GM19452 (cell line): ENCODE results near the gene SLC35D3.
"Not testable (repeated sequence)": the region's sequence is repeated elsewhere in the genome, so short reads cannot be mapped to it uniquely, and the experiment has no call there.

Experiments
- ATAC-seq: cut with Tn5 transposase; IDR thresholded peaks from one replicate; pipeline ENCODE4 v1.9.1; 2021; ENCODE audit not compliant: unreplicated experiment

Gene SLC35D3, protein sequence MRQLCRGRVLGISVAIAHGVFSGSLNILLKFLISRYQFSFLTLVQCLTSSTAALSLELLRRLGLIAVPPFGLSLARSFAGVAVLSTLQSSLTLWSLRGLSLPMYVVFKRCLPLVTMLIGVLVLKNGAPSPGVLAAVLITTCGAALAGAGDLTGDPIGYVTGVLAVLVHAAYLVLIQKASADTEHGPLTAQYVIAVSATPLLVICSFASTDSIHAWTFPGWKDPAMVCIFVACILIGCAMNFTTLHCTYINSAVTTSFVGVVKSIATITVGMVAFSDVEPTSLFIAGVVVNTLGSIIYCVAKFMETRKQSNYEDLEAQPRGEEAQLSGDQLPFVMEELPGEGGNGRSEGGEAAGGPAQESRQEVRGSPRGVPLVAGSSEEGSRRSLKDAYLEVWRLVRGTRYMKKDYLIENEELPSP

GRCh38 chr6:136921936-136922684, at the start of gene SLC35D3:
SLC35D3 (plus strand) TSS chr6:136922301; CDS start chr6:136922429, 128 bp downstream.
- ATAC-seq = no peak

DNA sequence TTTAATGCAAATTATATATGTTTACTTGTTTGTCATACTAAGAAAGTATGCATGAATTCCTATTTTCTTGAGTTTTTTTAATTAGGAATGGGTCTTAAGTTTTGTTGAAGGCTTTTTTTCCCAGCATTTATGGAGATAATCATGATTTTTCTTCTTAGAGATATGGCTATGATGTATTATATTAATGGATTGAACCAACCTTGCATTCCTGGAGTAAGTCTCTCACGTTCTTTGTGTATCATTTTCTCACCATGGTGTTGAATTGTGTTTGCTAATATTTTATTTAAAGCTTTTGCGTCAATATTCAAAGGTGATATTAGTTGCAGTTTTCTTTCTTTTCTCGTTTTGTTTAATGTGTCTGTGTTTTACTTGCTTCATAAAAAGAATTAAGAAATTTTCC, 48.4 kb upstream of the SLC35D3 start:
- ATAC-seq = no peak

- ATAC-seq = not testable (repeated sequence)
Observed at GRCh38 chr6:136876469-136876868, 45.6 kb upstream of the SLC35D3 start.

DNA sequence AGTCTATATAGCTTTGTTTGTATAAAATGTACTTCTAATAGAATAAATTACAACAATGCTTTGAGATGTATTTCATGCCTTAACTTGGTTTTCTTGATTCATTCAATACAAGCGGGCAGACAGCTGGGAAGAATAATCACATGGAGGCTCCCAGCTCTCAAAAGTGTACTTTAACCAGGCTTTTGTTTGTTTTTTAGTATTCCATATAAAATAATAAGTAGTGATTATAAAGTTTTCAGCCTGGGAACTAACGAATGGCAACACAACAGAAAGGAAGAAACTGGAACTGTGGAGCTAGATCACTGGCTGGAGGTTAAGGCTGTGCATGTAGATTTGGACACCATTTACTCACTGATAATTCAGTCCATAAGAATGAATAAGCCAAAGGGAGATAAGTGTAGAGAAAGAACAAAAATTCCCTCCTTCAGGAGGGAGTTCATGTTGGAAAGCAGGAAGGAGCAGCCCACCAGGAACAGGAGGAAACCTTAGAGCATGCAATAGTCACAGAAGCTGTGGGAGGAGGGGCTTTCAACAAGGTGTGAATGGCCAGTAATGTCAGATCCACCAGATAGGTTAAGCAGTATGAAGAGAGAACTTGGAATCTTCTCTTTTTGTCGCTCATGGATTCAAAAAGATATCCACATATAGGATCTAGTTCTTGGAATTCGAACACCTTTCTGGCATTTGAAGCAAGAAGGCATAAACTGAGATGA, 41.2 kb upstream of the SLC35D3 start:
- ATAC-seq = no peak

GRCh38 chr6:136886091-136886490, 36.0 kb upstream of the SLC35D3 start:
- ATAC-seq = no peak

DNA sequence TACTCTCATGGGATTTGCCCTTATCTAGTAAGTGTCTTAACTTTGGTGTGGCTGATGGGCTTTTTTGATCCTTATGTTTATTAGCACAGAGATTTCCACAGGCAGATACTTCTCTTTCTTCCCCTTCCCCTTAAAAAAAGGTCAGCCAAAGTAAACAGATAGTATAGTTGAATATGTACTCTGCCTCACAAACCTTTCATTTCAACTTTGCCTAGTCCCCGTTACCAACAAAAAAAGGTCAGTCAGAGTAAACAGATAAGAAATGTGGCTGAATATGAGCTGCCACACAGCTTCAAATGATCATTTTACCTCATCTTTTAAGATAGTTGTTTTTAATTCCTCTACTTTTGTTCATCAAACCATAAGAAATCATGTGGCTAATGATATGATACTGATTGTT, 34.1 kb upstream of the SLC35D3 start:
- no peak for ATAC-seq

GRCh38 chr6:136889271-136890193, 32.6 kb upstream of the SLC35D3 start:
- no peak for ATAC-seq

DNA sequence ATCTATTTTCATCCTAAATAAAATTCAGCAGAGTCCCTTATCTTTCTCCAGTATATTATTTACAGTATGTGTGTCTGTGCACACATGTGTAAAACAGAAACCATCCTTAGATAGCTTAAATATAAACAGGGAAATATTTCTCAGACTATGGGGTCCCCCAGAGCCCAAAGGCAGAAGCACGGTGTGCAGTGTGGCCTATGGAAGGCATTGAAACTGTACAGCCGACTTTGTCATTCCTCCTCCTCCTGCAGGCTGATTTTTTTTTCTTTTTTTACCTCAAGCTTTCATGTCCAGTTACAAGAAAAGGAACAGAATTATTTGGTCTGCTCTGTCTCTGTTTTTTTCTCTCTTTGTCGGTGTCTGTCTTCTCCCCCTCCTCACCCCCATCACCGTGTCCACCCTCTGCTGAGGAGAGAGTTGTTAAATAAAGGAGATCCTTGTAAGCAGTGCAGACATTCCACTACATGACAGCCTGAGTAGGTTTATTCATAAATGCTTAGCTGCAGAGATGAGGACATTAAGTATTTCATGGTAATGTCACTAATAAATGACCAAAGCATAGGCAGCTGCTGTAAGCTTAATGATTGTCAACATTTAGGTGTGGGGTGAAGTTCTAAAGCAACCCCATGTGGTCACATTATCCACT, 31.8 kb upstream of the SLC35D3 start:
- no peak for ATAC-seq

DNA sequence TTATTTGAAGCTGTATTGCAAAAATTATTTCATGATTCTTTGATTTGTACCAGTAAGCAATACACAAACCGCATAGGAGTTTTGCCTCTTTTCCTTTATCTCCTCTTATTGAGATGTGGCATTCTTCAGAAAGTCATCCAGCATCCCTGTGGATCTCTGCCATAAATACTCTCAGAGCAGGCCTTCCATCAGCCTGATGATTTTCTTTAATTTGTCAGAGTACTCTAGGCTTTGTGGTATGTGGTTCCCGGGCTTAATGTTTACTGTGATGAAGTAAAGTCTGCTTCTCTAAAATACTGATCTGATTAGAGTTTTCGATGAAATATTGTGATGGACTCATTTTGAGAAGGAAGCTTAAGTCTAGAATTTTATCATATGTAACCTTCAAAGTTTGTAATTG, 31.1 kb upstream of the SLC35D3 start:
- no peak for ATAC-seq

DNA sequence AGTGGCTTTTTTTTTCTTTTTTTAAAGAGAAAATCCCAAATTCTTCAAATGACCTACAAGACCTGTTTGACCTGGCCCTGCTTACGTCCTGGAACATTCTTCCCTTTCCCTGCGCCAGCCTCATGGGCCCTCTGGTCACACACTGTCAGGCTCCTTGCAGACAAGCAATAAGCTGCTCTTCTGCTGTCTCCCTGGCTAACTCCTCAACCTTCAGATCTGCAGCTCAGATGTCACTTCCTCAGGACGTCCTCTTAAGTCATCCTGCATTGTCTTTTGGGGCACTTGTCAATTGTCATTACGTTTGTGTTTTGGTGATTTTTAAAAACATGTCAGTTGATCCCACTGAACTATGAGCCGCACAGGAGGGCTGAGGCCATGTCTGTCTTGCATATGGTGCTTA, 28.9 kb upstream of the SLC35D3 start:
- ATAC-seq = no peak

GRCh38 chr6:136895901-136896300, 26.2 kb upstream of the SLC35D3 start:
- no peak for ATAC-seq

GRCh38 chr6:136897071-136897470, 25.0 kb upstream of the SLC35D3 start:
- no peak for ATAC-seq

GRCh38 chr6:136901212-136901784, 20.8 kb upstream of the SLC35D3 start:
- ATAC-seq = no peak

DNA sequence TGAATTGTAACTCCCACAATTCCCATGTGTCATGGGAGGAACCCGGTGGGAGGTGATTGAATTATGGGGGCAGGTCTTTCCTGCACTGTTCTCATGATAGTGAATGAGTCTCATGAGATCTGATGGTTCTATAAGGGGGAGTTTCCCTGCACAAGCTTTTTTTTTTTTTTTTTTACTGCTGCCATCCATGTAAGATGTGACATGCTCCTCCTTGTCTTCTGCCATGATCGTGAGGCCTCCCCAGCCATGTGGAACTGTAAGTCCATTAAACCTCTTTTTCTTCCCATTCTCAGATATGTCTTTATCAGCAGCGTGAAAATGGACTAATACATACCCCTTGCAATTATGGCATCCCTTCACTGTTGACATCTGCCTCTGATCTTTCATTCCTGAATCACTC, 17.6 kb upstream of the SLC35D3 start:
- ATAC-seq = not testable (repeated sequence)

GRCh38 chr6:136914947-136915346, 7.2 kb upstream of the SLC35D3 start:
- ATAC-seq = no peak

- no peak for ATAC-seq
Observed at GRCh38 chr6:136918706-136919105, 3.4 kb upstream of the SLC35D3 start.

- ATAC-seq = no peak
Observed at GRCh38 chr6:136920216-136920615, 1.9 kb upstream of the SLC35D3 start.

DNA sequence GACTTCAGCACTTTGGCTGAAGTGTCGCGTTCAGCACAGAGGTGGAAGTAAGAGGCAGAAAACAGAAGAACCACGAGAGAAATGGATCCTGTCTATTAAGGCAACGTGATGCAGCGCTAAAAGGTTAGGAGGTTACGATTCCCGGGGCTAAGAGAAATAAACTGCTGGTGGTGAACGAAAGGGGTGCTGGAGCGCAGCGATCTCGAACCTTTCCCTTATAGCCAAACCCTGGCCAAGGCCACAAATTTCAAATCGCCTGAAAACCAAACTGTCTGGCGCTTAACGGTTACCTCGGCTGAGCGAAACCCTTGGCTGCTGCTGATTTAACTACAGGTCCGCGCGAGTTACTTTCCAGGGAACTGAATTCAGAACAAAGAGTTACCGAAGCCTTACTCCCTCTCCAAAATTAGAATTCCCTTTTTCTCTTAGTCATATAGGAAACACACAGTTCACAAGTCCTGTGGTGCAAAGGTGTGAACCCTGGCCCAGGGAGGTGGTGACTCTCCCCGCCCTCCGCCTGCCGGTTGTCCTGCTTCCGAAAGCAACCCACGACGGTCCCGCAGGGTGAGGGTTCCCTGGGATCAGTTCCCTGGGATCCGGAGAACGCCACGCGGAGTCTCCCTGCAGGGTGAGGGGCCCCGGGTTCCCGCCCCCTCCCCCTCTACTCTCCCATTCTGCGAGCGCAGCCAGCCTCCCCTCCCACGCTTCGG, 1.3 kb upstream of the SLC35D3 start:
- no peak for ATAC-seq

- ATAC-seq = no peak
Observed at GRCh38 chr6:136921381-136921935, 643 bp upstream of the SLC35D3 start.
